ENCODE measurements around the gene TP53. TPM values are rescaled to one million over a fixed set of nuclear protein-coding genes. Genes with fewer than 3 reads are reported as not detected.

Gene TP53
- total and polyA plus RNA-seq, 7 donors = 14.0 to 45.3 (median 16.2) TPM

- intact Hi-C loops (cut with DNase I) = no loop called here
- H3K27ac ChIP-seq = no peak overlapping the region
- DNase-seq = no peak
- TF ChIP-seq, protein P1, sequence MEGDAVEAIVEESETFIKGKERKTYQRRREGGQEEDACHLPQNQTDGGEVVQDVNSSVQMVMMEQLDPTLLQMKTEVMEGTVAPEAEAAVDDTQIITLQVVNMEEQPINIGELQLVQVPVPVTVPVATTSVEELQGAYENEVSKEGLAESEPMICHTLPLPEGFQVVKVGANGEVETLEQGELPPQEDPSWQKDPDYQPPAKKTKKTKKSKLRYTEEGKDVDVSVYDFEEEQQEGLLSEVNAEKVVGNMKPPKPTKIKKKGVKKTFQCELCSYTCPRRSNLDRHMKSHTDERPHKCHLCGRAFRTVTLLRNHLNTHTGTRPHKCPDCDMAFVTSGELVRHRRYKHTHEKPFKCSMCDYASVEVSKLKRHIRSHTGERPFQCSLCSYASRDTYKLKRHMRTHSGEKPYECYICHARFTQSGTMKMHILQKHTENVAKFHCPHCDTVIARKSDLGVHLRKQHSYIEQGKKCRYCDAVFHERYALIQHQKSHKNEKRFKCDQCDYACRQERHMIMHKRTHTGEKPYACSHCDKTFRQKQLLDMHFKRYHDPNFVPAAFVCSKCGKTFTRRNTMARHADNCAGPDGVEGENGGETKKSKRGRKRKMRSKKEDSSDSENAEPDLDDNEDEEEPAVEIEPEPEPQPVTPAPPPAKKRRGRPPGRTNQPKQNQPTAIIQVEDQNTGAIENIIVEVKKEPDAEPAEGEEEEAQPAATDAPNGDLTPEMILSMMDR (IDR thresholded peaks at IDR 0.05) = no peak
- TF ChIP-seq POLR2AphosphoS5 (IDR thresholded peaks at IDR 0.05) = no peak
- TF ChIP-seq EP300 (IDR thresholded peaks at IDR 0.05) = no peak
- TF ChIP-seq POLR2A (IDR thresholded peaks at IDR 0.05) = no peak
- H3K36me3 ChIP-seq = peaks cover 0 to 22% (median under 1%) of the 10 kb centered on the region in 4 donors
- WGBS, 2 donors = 97% methylated on average over 10 of the region's 10 CpGs
- no peak overlapping the region for H3K4me3 ChIP-seq
- H3K4me1 ChIP-seq = no peaks in the 10 kb centered on the region
- H3K9me3 ChIP-seq = no peaks in the 10 kb centered on the region
- no peaks in the 10 kb centered on the region for H3K27me3 ChIP-seq
These were observed 8.3 kb upstream of the TP53 start for GRCh38 chr17:7695586-7695985.

DNA sequence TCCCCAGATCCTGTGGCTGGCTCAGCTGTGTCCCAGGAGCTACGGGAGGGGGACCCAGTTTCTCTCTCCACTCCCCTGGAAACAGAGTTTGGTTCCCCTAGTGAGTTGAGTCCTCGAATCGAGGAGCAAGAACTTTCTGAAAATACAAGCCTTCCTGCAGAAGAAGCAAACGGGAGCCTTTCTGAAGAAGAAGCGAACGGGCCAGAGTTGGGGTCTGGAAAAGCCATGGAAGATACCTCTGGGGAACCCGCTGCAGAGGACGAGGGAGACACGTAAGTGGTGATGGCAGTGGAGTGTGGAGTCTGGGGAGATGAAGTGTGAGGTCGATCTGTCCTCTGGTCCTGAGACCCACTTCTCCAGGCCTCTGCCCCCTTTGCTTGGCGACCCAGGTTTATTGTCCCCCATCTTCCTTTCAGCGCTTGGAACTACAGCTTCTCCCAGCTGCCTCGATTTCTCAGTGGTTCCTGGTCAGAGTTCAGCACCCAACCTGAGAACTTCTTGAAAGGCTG is 1.6 kb upstream of the TP53 start:
- intact Hi-C loops (cut with DNase I) = loop anchor here (1.0 to 10.0 kb wide), 3 partner anchors 28 to 174 kb away; partner anchors contain the start of genes ATP1B2 and DNAH2
- no peaks in the 10 kb centered on the region for H3K27me3 ChIP-seq
- H3K4me3 ChIP-seq = peak overlapping the region; percentile 41 to 89 (median 76)
- TF ChIP-seq POLR2AphosphoS5 (IDR thresholded peaks at IDR 0.05) (no peak), POLR2A (IDR thresholded peaks at IDR 0.05) (no peak), EP300 (IDR thresholded peaks at IDR 0.05) (no peak)
- TF ChIP-seq, protein P1 (IDR thresholded peaks at IDR 0.05) = no peak
- H3K4me1 ChIP-seq = peaks cover 0 to 28% (median 26%) of the 10 kb centered on the region in 4 donors
- peak overlapping the region; percentile 79 to 97 (median 93) for H3K27ac ChIP-seq
- 12 to 22% methylated on average over 13 of the region's 13 CpGs for WGBS, 2 donors
- H3K9me3 ChIP-seq = no peaks in the 10 kb centered on the region
- H3K36me3 ChIP-seq = peaks cover 0 to 16% (median 0%) of the 10 kb centered on the region in 4 donors
- DNase-seq = peak; percentile 60

GRCh38 chr17:7687908-7688807 is 868 bp upstream of the TP53 start, which contains the start of gene WRAP53:
Gene WRAP53 (plus strand): TSS chr17:7688477. CDS start chr17:7688649, 172 bp downstream.
- TF ChIP-seq POLR2AphosphoS5 (IDR thresholded peaks at IDR 0.05) (peak; percentile 23 to 76 (median 42)), EP300 (IDR thresholded peaks at IDR 0.05) (peak in 1 of 4 donors; percentile 30), POLR2A (IDR thresholded peaks at IDR 0.05) (no peak)
- TF ChIP-seq, protein P1 (IDR thresholded peaks at IDR 0.05) = peak; percentile 95 to 99 (median 98)
- intact Hi-C loops (cut with DNase I) = loop anchor here (1.0 to 10.0 kb wide), 5 partner anchors 29 to 173 kb away; partner anchors contain the start of genes ATP1B2, DNAH2, FXR2 and SAT2
- H3K4me1 ChIP-seq = peaks cover 0 to 28% (median 26%) of the 10 kb centered on the region in 4 donors
- H3K27ac ChIP-seq = peak within 1 kb of the TSS; percentile 90 to 97 (median 96)
- no peaks in the 10 kb centered on the region for H3K27me3 ChIP-seq
- H3K4me3 ChIP-seq = peak within 1 kb of the TSS; percentile 75 to 92 (median 82)
- 0% methylated on average over 51 of the region's 51 CpGs for WGBS, 2 donors
- peak; percentile 99 for DNase-seq
- H3K36me3 ChIP-seq = peaks cover 0 to 13% (median 0%) of the 10 kb centered on the region in 4 donors
- H3K9me3 ChIP-seq = no peaks in the 10 kb centered on the region

- DNase-seq = peak; percentile 88
- H3K4me3 ChIP-seq = peak overlapping the region; percentile 75 to 92 (median 82)
- 0 to 1% methylated on average over 30 of the region's 30 CpGs for WGBS, 2 donors
- TF ChIP-seq, protein P1 (IDR thresholded peaks at IDR 0.05) = no peak
- peak; percentile 92 to 97 (median 94) for TF ChIP-seq POLR2AphosphoS5 (IDR thresholded peaks at IDR 0.05)
- TF ChIP-seq EP300 (IDR thresholded peaks at IDR 0.05) = no peak
- TF ChIP-seq POLR2A (IDR thresholded peaks at IDR 0.05) = peak; percentile 83 to 93
- no peaks in the 10 kb centered on the region for H3K27me3 ChIP-seq
- H3K27ac ChIP-seq = peak overlapping the region; percentile 90 to 97 (median 96)
- peaks cover 0 to 28% (median 26%) of the 10 kb centered on the region in 4 donors for H3K4me1 ChIP-seq
- H3K9me3 ChIP-seq = no peaks in the 10 kb centered on the region
- intact Hi-C loops (cut with DNase I) = loop anchor here (1.0 to 10.0 kb wide), 4 partner anchors 34 to 172 kb away; partner anchors contain the start of genes ATP1B2, FXR2 and SAT2
- peaks cover 0 to 9% (median 0%) of the 10 kb centered on the region in 4 donors for H3K36me3 ChIP-seq
These were observed 843 bp downstream of the TP53 start for GRCh38 chr17:7686222-7687071.

All from sigmoid colon (tissue), 7 donors.